CD14-positive monocyte (primary cell): ENCODE measurements around the gene CTCF. TPM values are rescaled to one million over a fixed set of nuclear protein-coding genes. Genes with fewer than 3 reads are reported as not detected.

Source experiments
- DNase-seq, 3 donors: peaks; one replicate each; pipeline ENCODE4 v3.0.0-alpha.2; 2011 to 2022
- H2AFZ ChIP-seq: 2 replicates; pipeline ENCODE4 v1.6.0; 2012; ENCODE audit warnings: mild to moderate bottlenecking, low read depth, low read length, inconsistent platforms; ENCODE audit not compliant: insufficient read depth, poor library complexity, severe bottlenecking
- H3K27ac ChIP-seq, 2 donors: 1 replicate in 1 of 2; 2 replicates in 1 of 2; pipeline ENCODE4 v1.5.1; 2012 to 2013; ENCODE audit warnings: low read length in 2 of 2, control low read depth in 1 of 2, inconsistent platforms in 1 of 2, low read depth in 1 of 2, mild to moderate bottlenecking in 1 of 2
- H3K27me3 ChIP-seq, 2 donors: one replicate each; pipeline versions ENCODE4 v1.6.0 to v1.6.1; 2011 to 2013; ENCODE audit warnings: low read length in 2 of 2; ENCODE audit not compliant: control insufficient read depth in 2 of 2, insufficient read depth in 2 of 2
- H3K36me3 ChIP-seq, 2 donors: replicated peaks in 1 of 2; 1 replicate in 1 of 2; 2 replicates in 1 of 2; pipeline versions ENCODE4 v1.5.1 to v1.6.1; 2012 to 2013; ENCODE audit warnings: low read length in 2 of 2, control low read depth in 1 of 2, inconsistent platforms in 1 of 2, mild to moderate bottlenecking in 1 of 2; ENCODE audit not compliant: insufficient read depth in 2 of 2, control insufficient read depth in 1 of 2
- H3K4me1 ChIP-seq, 2 donors: 1 replicate in 1 of 2; 2 replicates in 1 of 2; pipeline versions ENCODE4 v1.5.1 to v1.6.1; 2012 to 2013; ENCODE audit warnings: low read length in 2 of 2, control low read depth in 1 of 2, inconsistent platforms in 1 of 2, mild to moderate bottlenecking in 1 of 2, moderate library complexity in 1 of 2; ENCODE audit not compliant: insufficient read depth in 2 of 2, control insufficient read depth in 1 of 2
- H3K4me2 ChIP-seq: replicated peaks from 2 replicates; pipeline ENCODE3; 2012; ENCODE audit warnings: low read length, moderate library complexity, mild to moderate bottlenecking; ENCODE audit not compliant: poor library complexity, severe bottlenecking; ENCODE audit errors: extremely low read depth
- H3K4me3 ChIP-seq, 3 experiments: fragments of 200-600 bp in 1 of 3; sonication (generic) in 1 of 3; replicated peaks in 1 of 3; 1 replicate in 2 of 3; 2 replicates in 1 of 3; pipeline ENCODE4 v1.5.1; 2011 to 2013; ENCODE audit warnings: low read length in 3 of 3, mild to moderate bottlenecking in 3 of 3, control low read depth in 2 of 3, low read depth in 2 of 3, inconsistent platforms in 1 of 3, moderate library complexity in 1 of 3
- H3K79me2 ChIP-seq: 2 replicates; pipeline ENCODE4 v1.6.0; 2012; ENCODE audit warnings: mild to moderate bottlenecking, control low read depth, inconsistent platforms, low read length, moderate library complexity; ENCODE audit not compliant: insufficient read depth
- H3K9ac ChIP-seq: 2 replicates; pipeline ENCODE4 v1.6.0; 2017; ENCODE audit warnings: low read length, mild to moderate bottlenecking; ENCODE audit not compliant: insufficient read depth, poor library complexity, severe bottlenecking
- H3K9me3 ChIP-seq, 2 donors: replicated peaks in 1 of 2; 1 replicate in 1 of 2; 2 replicates in 1 of 2; pipeline versions ENCODE4 v1.5.1 to v1.6.1; 2012 to 2013; ENCODE audit warnings: low read length in 2 of 2, control low read depth in 1 of 2; ENCODE audit not compliant: control insufficient read depth in 1 of 2, insufficient read depth in 1 of 2
- H4K20me1 ChIP-seq: 2 replicates; pipeline ENCODE4 v1.6.0; 2012; ENCODE audit warnings: mild to moderate bottlenecking, low read length, control low read depth, moderate library complexity; ENCODE audit not compliant: insufficient read depth
- H3K27ac Mint-ChIP-seq, 7 donors: one replicate each; pipeline ENCODE4 v1.8.0; 2020; ENCODE audit warnings: mild to moderate bottlenecking in 7 of 7, mixed read lengths in 7 of 7, moderate library complexity in 6 of 7, inconsistent platforms in 2 of 7
- H3K27me3 Mint-ChIP-seq, 3 donors: one replicate each; pipeline ENCODE4 v1.8.0; 2021 to 2022; ENCODE audit warnings: low read depth in 3 of 3, mild to moderate bottlenecking in 3 of 3, mixed read lengths in 3 of 3, moderate library complexity in 3 of 3, inconsistent platforms in 1 of 3
- H3K36me3 Mint-ChIP-seq, 2 donors: one replicate each; pipeline ENCODE4 v1.8.0; 2020; ENCODE audit warnings: mixed read lengths in 2 of 2, inconsistent platforms in 1 of 2, mild to moderate bottlenecking in 1 of 2
- H3K4me1 Mint-ChIP-seq: one replicate; pipeline ENCODE4 v1.8.0; 2020; ENCODE audit warnings: mild to moderate bottlenecking, mixed read lengths
- H3K4me3 Mint-ChIP-seq, 2 donors: one replicate each; pipeline ENCODE4 v1.8.0; 2020; ENCODE audit warnings: mild to moderate bottlenecking in 2 of 2, mixed read lengths in 2 of 2, moderate library complexity in 1 of 2
- H3K9me3 Mint-ChIP-seq, 7 donors: one replicate each; pipeline ENCODE4 v1.8.0; 2020 to 2022; ENCODE audit warnings: mixed read lengths in 7 of 7, mild to moderate bottlenecking in 6 of 7, moderate library complexity in 6 of 7, inconsistent platforms in 2 of 7
- CTCF ChIP-seq: fragments of 200-600 bp; IDR thresholded peaks from one replicate; pipeline ENCODE4 v1.8.0; 2022; ENCODE audit warnings: antibody characterized with exemption, mild to moderate bottlenecking
- WGBS: methylation state at CpG from one replicate; pipeline ENCODE4 v1.1.5; 2013; ENCODE audit warnings: missing lambda C conversion rate; ENCODE audit not compliant: insufficient coverage; 5-methylcytosine and 5-hydroxymethylcytosine counted together
- intact Hi-C, 2 donors: fragments of 100-400 bp; cut with micrococcal nuclease; formaldehyde crosslinking; loops; one replicate each; pipeline versions ENCODE4 v1.15.0 to v1.15.1; 2023
- polyA plus RNA-seq, 3 donors: library from polyadenylated mRNA; depleted of rRNA in 1 of 3; unstranded in 2 of 3; stranded (reverse) in 1 of 3; fragments of 300-500 nt in 2 of 3; fragments of >200 nt in 1 of 3; fragmentation: Illumina TruSeq in 2 of 3; gene quantifications; 1 replicate in 2 of 3; 2 replicates in 1 of 3; pipeline ENCODE4 v1.2.3, GENCODE V29; 2012 to 2021

Gene CTCF
- polyA plus RNA-seq, 3 donors: 8.4 to 29.9 (median 17.7) TPM

- Mint-ChIP-seq H3K4me3 (no peak overlapping the region), H3K27ac (peak overlapping the region; percentile 80 to 93 (median 89))
These were observed 110.7 kb downstream of the CTCF start for GRCh38 chr16:67672739-67673662.

More at GRCh38 chr16:67672739-67673662, 110.7 kb downstream of the CTCF start:
- Histone ChIP-seq H4K20me1 (no peaks in the 10 kb centered on the region), H2AFZ (peak overlapping the region; percentile 91), H3K4me1 (peaks cover 31 to 33% of the 10 kb centered on the region in 2 donors), H3K79me2 (no peaks in the 10 kb centered on the region), H3K27me3 (no peaks in the 10 kb centered on the region), H3K4me3 (peak overlapping the region in 1 of 3 experiments; percentile 49), H3K9ac (peak overlapping the region; percentile 4), H3K36me3 (no peaks in the 10 kb centered on the region), H3K9me3 (no peaks in the 10 kb centered on the region), H3K27ac (peak overlapping the region; percentile 41 to 86), H3K4me2 (peak overlapping the region; percentile 62)
- peak; percentile 54 to 72 (median 70) for DNase-seq
- peak; percentile 86 for TF ChIP-seq CTCF
- H3K9me3 Mint-ChIP-seq: peaks cover 0 to 2% (median 0%) of the 10 kb centered on the region in 7 donors
- WGBS: 51% methylated on average over 10 of the region's 13 CpGs
- H3K27me3 Mint-ChIP-seq: peaks cover 0 to 4% (median 2%) of the 10 kb centered on the region in 3 donors
- peaks cover 11 to 19% of the 10 kb centered on the region in 2 donors for H3K36me3 Mint-ChIP-seq
- peaks cover 41% of the 10 kb centered on the region for H3K4me1 Mint-ChIP-seq
- intact Hi-C loops: loop anchor here (2.0 to 10.0 kb wide), 4 partner anchors 44 to 552 kb away; partner anchors contain the start of gene GFOD2 (in 1 of the 2)
